ENCODE measurements around the gene WHAMM.

The WHAMM gene

GRCh38 chr15:82875411-82876003 lies 66.1 kb downstream of the WHAMM start:
- Histone ChIP-seq H3K4me3 (ENCODE audit: insufficient read depth, low read length, poor library complexity, severe bottlenecking) (no peak overlapping the region), H3F3A (ENCODE audit: insufficient read depth) (no peaks in the 10 kb centered on the region), H3K9me2 (replicated peaks; ENCODE audit: insufficient read depth, low read length) (no peaks in the 10 kb centered on the region), H3K4me2 (ENCODE audit: low read depth, low read length, poor library complexity, severe bottlenecking) (no peak overlapping the region), H4K20me1 (ENCODE audit: low read depth, low read length) (no peaks in the 10 kb centered on the region), H3K36me3 (ENCODE audit: low read length) (no peaks in the 10 kb centered on the region), H3K9ac (ENCODE audit: low read length) (no peak overlapping the region), H3K79me2 (ENCODE audit: insufficient read depth, low read length) (no peaks in the 10 kb centered on the region), H2AFZ (ENCODE audit: low read depth, low read length, severe bottlenecking) (no peak overlapping the region), H3K9me3 (ENCODE audit: insufficient read depth, low read length) (no peaks in the 10 kb centered on the region), H3K27ac (ENCODE audit: low read depth, low read length) (no peak overlapping the region), H3K27me3 (ENCODE audit: low read length) (no peaks in the 10 kb centered on the region)
- no peak for TF ChIP-seq CTCF (IDR thresholded peaks at IDR 0.05; ENCODE audit: insufficient read depth, low read length, poor library complexity, severe bottlenecking)
- TF ChIP-seq EZH2phosphoT487 (conservative IDR thresholded peaks at IDR 0.05; ENCODE audit: low read length), result no peak

- Histone ChIP-seq H4K20me1 (ENCODE audit: low read depth, low read length) (no peaks in the 10 kb centered on the region), H3K79me2 (ENCODE audit: insufficient read depth, low read length) (no peaks in the 10 kb centered on the region), H2AFZ (ENCODE audit: low read depth, low read length, severe bottlenecking) (no peak overlapping the region), H3K27ac (ENCODE audit: low read depth, low read length) (no peak overlapping the region), H3K4me3 (ENCODE audit: insufficient read depth, low read length, poor library complexity, severe bottlenecking) (no peak overlapping the region), H3K4me2 (ENCODE audit: low read depth, low read length, poor library complexity, severe bottlenecking) (no peak overlapping the region), H3K9me3 (ENCODE audit: insufficient read depth, low read length) (no peaks in the 10 kb centered on the region), H3K9ac (ENCODE audit: low read length) (no peak overlapping the region), H3F3A (ENCODE audit: insufficient read depth) (no peaks in the 10 kb centered on the region), H3K27me3 (ENCODE audit: low read length) (no peaks in the 10 kb centered on the region), H3K9me2 (replicated peaks; ENCODE audit: insufficient read depth, low read length) (no peaks in the 10 kb centered on the region), H3K36me3 (ENCODE audit: low read length) (no peaks in the 10 kb centered on the region)
- TF ChIP-seq CTCF (IDR thresholded peaks at IDR 0.05; ENCODE audit: insufficient read depth, low read length, poor library complexity, severe bottlenecking) (no peak), EZH2phosphoT487 (conservative IDR thresholded peaks at IDR 0.05; ENCODE audit: low read length) (no peak)
Observed at GRCh38 chr15:82877825-82878224, 68.4 kb downstream of the WHAMM start.

- no peak for TF ChIP-seq EZH2phosphoT487 (conservative IDR thresholded peaks at IDR 0.05; ENCODE audit: low read length)
- TF ChIP-seq CTCF (IDR thresholded peaks at IDR 0.05; ENCODE audit: insufficient read depth, low read length, poor library complexity, severe bottlenecking), result no peak
- Histone ChIP-seq H2AFZ (ENCODE audit: low read depth, low read length, severe bottlenecking) (no peak overlapping the region), H3K27me3 (ENCODE audit: low read length) (no peaks in the 10 kb centered on the region), H3K36me3 (ENCODE audit: low read length) (no peaks in the 10 kb centered on the region), H3K9ac (ENCODE audit: low read length) (no peak overlapping the region), H3K27ac (ENCODE audit: low read depth, low read length) (no peak overlapping the region), H3K4me3 (ENCODE audit: insufficient read depth, low read length, poor library complexity, severe bottlenecking) (no peak overlapping the region), H3K9me2 (replicated peaks; ENCODE audit: insufficient read depth, low read length) (no peaks in the 10 kb centered on the region), H3K79me2 (ENCODE audit: insufficient read depth, low read length) (no peaks in the 10 kb centered on the region), H3K4me2 (ENCODE audit: low read depth, low read length, poor library complexity, severe bottlenecking) (no peak overlapping the region), H3F3A (ENCODE audit: insufficient read depth) (no peaks in the 10 kb centered on the region), H3K9me3 (ENCODE audit: insufficient read depth, low read length) (no peaks in the 10 kb centered on the region), H4K20me1 (ENCODE audit: low read depth, low read length) (no peaks in the 10 kb centered on the region)
Observed at GRCh38 chr15:82878325-82878724, 68.9 kb downstream of the WHAMM start.
